Measurements from ENCODE around the gene KIF21A.

DNA sequence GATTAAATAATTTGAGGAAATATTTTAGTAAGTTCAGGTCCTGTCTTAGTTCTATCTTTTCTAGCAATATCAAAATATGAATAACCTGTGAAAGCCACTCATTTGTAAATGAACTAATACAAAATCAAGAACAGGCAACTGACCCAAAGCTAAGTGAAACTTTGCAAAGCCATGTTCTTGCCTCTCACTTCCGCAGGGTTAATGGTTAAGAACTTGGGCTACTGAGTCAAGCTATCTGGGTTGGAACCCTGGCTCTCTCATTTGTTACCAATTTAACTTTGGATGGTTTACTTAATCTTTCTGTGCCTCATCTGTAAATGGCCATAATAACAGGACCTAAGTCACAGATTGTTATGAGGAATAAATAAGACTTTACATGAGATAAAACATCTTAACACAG lies 2.8 kb downstream of the KIF21A start:
- TF ChIP-seq POLR2AphosphoS5 (IDR thresholded peaks at IDR 0.05; ENCODE audit: low read depth, low read length): no peak
- TF ChIP-seq TAF1 (IDR thresholded peaks at IDR 0.05; ENCODE audit: borderline replicate concordance, insufficient read depth, low read length): no peak
- TF ChIP-seq, protein P1, sequence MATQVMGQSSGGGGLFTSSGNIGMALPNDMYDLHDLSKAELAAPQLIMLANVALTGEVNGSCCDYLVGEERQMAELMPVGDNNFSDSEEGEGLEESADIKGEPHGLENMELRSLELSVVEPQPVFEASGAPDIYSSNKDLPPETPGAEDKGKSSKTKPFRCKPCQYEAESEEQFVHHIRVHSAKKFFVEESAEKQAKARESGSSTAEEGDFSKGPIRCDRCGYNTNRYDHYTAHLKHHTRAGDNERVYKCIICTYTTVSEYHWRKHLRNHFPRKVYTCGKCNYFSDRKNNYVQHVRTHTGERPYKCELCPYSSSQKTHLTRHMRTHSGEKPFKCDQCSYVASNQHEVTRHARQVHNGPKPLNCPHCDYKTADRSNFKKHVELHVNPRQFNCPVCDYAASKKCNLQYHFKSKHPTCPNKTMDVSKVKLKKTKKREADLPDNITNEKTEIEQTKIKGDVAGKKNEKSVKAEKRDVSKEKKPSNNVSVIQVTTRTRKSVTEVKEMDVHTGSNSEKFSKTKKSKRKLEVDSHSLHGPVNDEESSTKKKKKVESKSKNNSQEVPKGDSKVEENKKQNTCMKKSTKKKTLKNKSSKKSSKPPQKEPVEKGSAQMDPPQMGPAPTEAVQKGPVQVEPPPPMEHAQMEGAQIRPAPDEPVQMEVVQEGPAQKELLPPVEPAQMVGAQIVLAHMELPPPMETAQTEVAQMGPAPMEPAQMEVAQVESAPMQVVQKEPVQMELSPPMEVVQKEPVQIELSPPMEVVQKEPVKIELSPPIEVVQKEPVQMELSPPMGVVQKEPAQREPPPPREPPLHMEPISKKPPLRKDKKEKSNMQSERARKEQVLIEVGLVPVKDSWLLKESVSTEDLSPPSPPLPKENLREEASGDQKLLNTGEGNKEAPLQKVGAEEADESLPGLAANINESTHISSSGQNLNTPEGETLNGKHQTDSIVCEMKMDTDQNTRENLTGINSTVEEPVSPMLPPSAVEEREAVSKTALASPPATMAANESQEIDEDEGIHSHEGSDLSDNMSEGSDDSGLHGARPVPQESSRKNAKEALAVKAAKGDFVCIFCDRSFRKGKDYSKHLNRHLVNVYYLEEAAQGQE (IDR thresholded peaks at IDR 0.05; ENCODE audit: insufficient read depth in 1 of 2, low read depth in 2 of 2, low read length in 2 of 2): no peak
